Activated CD4-positive, alpha-beta T cell treated with anti-CD3 and anti-CD28 coated beads, Interleukin-2, amount 50 U/mL, for 16 hours (primary cell): ENCODE measurements around the gene DRD3.

Experiments used
- DNase-seq: peaks from one replicate; pipeline ENCODE4 v3.0.0-alpha.2; 2020

Gene DRD3

DNA sequence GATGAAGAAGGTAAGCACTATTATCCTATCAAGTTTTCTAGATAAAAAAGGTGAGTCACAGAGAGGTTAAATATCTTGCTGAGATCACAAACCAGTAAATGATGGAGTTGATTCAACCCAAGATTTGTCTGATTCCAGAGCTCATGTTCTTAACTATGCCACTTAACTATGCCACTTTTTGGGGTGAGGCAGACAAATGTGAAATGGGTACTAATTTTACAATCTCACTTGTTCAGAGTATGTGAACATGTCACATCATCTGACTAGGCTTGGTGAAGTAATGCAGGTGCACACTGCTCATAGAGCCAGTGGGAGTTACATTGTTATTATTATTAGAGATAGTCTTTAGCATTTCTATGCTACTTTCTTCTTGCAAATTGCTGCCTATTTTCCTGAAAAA is 2.0 kb downstream of the DRD3 start:
- DNase-seq = peak; percentile 10

GRCh38 chr3:114176487-114176886 is 2.4 kb downstream of the DRD3 start:
- peak; percentile 21 for DNase-seq

DNA sequence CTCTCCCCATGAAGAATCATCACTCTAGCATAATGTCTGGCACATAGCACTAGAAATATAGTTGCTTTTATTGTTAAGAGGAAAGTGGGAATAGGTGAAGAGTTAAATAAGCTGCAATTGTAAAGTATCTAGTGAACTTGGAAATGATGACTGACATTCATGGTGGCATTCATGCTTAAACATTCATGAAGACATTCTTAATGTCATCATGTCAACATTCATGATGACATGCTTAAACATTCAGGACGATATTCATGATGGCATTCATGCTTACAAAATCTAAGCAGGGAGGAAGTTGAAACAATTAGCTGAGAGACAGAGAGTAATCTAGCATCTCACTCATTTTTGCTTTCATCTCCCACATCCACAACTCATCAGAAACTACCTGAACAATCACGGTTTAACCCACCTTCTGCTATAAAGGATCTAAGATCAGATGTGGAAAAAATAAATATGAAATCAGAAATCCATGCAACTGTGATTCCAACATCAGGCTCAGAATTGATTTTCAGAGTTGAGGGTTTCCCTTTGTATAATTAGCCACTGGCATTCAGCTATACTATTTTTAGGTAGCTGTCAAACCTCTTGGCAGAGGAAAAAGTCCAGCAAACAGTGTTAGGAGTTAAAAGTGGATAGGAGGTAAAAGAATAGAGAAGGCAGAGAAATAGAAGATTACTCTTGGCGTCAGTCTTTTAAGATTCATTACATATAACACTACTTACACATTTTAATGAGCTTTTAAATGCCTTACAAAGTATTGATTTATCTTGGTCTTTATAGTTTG is 3.5 kb downstream of the DRD3 start:
- DNase-seq = no peak

DNA sequence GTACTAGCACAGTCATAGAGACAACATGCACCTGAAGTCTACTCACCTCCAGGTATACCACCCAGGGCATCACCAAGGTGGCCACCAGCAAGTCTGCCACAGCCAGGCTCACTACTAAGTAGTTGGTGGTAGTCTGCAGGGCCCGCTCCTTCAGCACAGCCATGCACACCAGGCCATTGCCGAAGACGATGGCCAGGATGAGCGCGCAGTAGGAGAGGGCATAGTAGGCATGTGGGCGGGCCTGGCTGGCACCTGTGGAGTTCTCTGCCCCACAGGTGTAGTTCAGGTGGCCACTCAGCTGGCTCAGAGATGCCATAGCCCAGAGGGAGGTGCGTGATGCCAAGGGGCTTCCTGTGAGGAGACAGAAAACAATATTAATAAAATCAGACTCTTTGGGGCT is 7.2 kb downstream of the DRD3 start:
- no peak for DNase-seq

DNA sequence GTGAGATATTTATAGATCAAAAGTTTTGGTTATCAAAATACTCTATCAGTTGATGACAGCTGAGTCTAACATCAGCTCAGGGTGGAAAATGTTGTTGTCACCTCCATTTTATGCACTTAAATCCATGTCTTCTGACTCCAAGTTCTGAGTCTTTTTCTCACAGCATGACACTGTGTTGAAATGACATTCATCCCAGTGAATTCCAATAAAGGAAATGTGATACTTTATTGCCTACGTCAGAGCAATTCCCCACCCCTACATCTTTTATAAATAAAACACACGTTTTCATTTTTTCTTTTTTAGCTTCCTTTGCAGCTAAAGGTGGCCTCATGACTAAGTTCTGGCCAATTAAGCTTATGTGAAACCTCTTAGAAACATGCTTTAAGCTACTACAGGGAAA is 10.7 kb downstream of the DRD3 start:
- DNase-seq = no peak

- DNase-seq = no peak
These were observed 21.5 kb downstream of the DRD3 start for GRCh38 chr3:114157321-114157720.

- peak; percentile 32 for DNase-seq
These were observed 23.5 kb downstream of the DRD3 start for GRCh38 chr3:114155370-114155821.

- no peak for DNase-seq
These were observed 24.5 kb downstream of the DRD3 start for GRCh38 chr3:114154321-114154821.

DNA sequence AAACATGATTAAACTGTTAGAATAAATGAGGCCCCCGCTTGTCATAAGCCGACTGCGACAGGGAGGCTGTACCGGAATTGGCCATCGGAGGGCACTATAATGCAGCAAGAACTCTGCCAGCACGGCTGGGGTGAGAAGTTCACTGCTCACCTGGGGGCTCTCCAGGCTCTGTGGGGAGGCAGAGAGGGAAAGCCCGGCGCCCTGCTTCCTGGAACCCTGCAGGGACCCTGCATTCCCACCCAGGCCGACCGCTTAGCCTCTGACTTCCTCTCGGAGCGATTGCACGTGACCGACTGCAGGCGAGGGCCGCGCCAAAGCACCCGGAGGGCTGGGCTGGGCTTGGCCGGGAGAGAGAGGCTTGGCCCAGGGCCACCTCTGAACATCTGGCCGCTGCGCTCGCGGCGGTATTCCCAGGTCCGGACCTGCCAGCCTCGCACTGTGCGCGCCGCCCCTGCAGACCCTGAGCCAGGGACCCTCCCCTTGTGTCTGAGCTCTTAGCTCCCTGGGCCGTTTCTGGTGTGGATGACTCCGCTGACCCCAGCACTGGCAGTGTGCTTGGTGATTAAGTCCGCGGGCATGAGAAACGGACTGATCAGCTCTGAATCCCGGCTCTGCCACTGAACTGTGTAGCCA is 26.2 kb downstream of the DRD3 start:
- DNase-seq = peak; percentile 81

GRCh38 chr3:114151091-114151490 is 27.8 kb downstream of the DRD3 start:
- no peak for DNase-seq

- no peak for DNase-seq
These were observed 31.6 kb downstream of the DRD3 start for GRCh38 chr3:114147251-114147650.

DNA sequence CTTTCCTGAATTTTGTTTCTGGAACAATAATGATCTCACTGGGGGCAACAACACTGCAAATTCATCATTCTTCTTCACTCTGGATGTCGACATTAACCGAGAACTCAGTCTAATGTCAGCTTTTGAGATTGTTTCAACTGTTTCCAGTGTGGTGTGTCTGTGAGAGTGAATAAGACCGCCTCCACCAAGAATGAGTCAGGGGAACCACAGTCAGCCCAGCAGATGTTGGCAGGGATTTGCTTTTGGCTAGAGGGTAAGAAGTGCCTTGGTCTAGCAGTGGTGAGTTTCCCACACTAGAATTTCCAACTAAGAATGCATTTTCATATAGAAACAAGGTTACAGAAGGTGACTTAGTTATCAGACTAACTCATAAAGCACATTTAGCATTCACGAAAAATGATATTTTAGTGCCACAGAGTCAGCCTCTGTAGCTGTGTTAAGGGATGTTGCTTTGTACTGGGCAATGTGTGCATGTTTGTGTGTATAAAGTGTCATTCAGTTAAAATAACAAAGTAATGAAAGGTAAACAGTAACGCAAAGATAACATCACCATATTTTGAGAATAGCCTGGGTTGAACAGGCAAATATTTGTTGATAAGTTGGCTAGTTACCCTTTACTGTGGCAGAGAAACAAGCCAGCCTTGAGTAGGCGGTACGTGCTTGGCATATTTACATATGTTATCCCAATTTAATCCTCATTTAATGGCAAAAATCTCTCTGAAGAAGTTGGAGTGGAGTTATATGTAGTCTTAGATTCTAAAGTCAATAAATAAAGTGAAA is 33.8 kb downstream of the DRD3 start:
- peak; percentile 62 for DNase-seq

GRCh38 chr3:114143817-114144216 is 35.0 kb downstream of the DRD3 start:
- DNase-seq = no peak

- DNase-seq = no peak
These were observed 39.0 kb downstream of the DRD3 start for GRCh38 chr3:114139836-114140235.

DNA sequence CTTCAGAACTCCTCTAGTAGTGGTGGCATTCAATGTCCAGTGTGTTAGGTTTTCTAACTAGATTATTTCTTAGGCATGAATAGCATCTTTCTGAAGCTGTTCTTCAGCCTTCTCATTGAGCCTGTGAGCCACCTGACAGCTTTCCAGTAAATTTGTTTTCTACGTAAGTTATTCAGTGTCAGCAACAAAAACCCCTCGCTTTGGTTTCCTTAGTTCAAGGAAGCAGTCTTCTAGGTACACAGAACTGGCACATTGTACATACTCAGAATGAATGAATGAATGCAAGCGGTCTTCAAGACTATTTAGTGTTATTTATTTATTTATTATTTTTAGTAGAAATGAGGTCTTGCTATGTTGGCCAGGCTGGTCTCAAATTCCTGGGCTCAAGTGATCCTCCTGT is 44.9 kb downstream of the DRD3 start:
- DNase-seq = no peak

- no peak for DNase-seq
These were observed 46.4 kb downstream of the DRD3 start for GRCh38 chr3:114132500-114132899.

- no peak for DNase-seq
These were observed 50.0 kb downstream of the DRD3 start for GRCh38 chr3:114128826-114129225.

- DNase-seq = peak; percentile 6
These were observed 50.6 kb downstream of the DRD3 start for GRCh38 chr3:114128231-114128630.

DNA sequence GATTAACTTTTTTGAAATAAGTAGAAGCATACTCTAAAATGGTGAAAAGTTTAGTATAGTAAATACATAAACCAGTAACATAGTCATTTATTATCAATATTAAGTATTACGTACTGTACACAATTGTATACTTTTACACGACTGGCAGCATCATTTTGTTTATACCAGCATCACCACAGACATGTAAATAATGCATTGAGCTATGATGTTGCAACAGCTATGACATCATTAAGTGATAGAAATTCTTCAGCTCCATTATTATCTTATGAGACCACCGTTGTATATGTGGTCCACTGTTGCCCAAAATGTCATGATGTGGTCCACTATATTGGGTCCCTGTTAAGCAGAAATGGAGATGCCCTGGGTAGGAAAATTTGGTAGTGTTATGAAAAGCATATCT is 51.3 kb downstream of the DRD3 start:
- no peak for DNase-seq

GRCh38 chr3:114126461-114126860 is 52.4 kb downstream of the DRD3 start:
- no peak for DNase-seq

DNA sequence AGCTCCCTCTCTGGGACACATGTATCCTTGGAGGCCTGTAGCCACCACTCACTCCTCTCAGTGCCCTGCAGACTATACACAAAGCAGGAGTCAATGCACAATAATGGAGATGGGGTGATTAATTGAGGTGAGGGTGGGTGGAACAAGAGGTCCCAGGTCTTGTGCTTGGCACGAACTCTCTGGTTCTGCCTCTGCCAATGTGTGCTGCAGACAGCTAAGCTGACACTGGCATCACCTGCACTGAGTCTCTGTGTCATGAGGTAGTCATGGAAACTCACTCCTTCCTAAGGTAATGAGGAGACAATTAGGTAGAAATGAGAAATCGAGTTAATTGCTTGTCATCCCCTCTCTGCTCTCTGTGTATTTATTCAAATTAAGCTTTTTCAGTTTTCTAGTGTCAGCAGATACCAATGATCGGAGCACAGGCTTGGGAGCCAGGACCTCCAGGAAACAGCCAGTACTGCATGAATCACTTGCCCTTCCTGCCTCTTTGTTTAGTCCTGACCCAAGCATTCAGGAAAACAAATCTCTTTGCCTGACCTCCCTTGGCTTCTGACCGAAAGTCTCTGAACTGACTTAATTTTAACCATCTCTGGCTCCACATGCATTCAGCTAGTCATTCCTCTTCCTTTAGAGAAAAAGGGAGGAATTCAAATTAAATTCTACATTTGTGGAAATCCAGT is 56.7 kb downstream of the DRD3 start:
- no peak for DNase-seq

DNA sequence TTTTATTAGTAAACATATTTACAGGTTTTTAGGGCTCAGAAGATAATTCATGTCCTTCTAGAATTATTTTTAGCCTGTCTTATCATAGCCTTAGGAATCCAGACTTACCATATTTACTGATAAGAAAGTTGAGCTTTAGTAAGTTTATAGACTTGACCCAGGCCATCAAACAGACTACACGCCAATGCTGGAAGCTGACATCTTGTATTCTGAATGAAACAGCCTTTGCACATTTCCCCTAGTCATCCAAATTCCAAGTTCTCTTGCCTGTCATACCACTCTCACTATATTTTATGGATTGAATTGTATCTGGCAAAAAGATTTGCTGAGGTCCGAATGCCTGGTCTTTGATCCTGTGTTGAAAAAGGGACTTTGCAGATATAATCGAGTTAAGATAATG is 58.6 kb downstream of the DRD3 start:
- no peak for DNase-seq

GRCh38 chr3:114119776-114120175 is 59.1 kb downstream of the DRD3 start:
- no peak for DNase-seq
